Fibroblast of gingiva (primary cell): ENCODE results near the gene UMPS.
"Not testable (repeated sequence)": the region's sequence is repeated elsewhere in the genome, so short reads cannot be mapped to it uniquely, and the experiment has no call there.

Experiments
- DNase-seq: peaks from one replicate; pipeline ENCODE4 v3.0.0-alpha.2; 2011; ENCODE audit warnings: low read depth

UMPS gene

GRCh38 chr3:124780356-124780755, 50.1 kb downstream of the UMPS start:
- peak; percentile 93 for DNase-seq

DNA sequence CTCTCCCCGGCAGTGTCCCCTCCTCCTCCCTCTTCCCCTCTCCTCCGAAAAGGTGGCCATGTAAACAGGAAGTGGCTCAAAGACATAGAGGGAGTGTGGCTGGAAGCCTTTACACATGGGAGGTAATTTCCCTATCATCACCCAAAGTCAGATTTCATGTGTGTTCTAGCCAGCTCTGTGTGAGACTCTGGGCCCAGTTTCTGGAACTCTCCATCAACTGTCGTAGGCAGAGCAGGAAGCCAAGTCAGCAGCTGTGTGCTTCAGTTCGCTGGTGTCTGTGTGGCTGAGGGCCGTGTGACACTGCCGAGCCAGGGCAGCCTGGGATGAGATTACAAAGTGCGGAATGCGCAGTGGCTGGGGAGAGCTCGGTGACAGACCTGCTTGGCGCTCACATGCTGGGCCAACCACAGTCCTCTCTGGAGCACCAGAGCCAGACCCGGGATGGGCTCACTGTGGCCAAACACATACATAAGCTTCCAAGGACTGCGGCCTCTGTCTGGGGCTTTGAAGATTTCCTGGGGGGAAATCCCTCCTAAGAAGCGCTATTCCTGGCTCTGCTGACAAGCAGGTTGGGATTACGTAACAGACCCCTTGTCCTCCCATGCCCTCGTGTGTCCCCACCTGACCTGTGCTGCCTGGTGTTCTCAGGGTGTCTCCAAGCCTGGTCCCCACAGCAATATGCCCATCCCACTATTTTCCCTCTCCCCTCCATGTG, 50.7 kb downstream of the UMPS start:
- peak; percentile 80 for DNase-seq

- DNase-seq: no peak
Observed at GRCh38 chr3:124781476-124782376, 51.5 kb downstream of the UMPS start.

GRCh38 chr3:124782377-124782712, 52.1 kb downstream of the UMPS start:
- DNase-seq: not testable (repeated sequence)

GRCh38 chr3:124783696-124784095, 53.4 kb downstream of the UMPS start:
- DNase-seq: no peak

GRCh38 chr3:124784686-124785382, 54.6 kb downstream of the UMPS start:
- no peak for DNase-seq

- DNase-seq: no peak
Observed at GRCh38 chr3:124785973-124786372, 55.7 kb downstream of the UMPS start.

DNA sequence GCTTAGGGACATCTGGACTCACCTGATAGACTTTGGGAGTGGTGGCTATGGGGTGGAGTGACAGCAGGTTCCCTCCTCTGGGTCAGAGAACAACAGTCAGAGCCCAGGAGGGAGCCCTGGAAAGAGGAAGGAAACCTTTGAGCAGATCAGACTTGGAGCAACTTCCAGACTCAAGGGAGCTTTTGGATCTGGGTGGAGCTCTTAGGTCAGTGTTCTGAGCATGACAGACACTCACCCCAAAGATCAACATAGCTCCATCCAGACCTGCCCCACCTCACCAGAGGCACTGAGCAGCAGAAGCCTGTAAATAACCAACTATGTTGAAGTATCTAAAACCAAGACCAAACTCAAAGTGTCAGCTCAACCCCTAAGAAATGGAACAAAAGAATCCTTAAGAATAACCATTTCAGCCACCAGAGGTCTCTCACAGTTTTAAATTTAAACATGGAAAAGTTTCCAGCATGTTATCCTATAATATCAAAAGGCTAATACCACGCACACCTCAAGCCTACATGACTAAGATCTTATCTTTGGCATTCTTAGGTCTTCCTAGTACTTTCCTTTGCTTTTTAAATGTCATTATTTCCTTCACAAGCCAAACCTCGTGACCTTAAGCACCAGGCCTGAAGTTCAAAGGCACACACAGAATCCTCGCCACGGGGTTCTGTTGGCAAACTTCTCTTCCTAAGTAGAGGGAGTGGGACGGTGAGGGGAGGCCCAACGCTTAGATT, 56.4 kb downstream of the UMPS start:
- DNase-seq: peak; percentile 12

DNA sequence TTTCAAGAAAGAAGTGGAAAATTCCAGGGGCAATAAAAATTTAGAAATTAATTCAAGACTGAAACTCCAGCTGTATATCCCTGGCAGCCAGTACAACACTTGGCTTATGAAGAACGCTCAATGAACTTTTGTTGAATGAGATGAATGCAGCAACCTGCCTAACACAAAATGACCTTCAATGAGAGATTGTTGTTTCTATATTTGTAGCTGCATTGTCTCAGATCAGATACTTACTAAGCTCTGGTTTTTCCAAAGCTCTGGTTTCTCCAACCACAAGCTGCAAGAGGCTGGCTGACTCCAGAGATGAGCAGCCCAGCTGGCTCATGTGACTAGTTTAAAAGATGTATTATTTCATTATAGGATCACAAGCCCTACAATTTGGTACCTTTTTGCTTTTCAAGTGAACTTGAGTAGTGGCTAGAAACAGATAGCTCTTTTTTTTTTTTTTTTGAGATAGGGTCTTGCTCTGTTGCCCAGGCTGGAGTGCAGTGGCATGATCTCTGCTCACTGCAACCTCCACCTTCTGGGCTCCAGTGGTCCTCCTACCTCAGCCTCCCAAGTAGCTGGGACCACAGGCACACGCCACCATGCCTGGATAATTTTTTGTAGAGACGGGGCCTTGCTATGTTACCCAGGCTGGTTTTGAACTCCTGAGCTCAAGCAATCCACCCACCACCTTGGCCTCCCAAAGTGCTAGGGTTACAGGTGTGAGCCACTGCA, 57.4 kb downstream of the UMPS start:
- DNase-seq: peak; percentile 44

- DNase-seq: no peak
Observed at GRCh38 chr3:124788254-124788745, 58.0 kb downstream of the UMPS start.

GRCh38 chr3:124789103-124789502, 58.9 kb downstream of the UMPS start:
- not testable (repeated sequence) for DNase-seq

DNA sequence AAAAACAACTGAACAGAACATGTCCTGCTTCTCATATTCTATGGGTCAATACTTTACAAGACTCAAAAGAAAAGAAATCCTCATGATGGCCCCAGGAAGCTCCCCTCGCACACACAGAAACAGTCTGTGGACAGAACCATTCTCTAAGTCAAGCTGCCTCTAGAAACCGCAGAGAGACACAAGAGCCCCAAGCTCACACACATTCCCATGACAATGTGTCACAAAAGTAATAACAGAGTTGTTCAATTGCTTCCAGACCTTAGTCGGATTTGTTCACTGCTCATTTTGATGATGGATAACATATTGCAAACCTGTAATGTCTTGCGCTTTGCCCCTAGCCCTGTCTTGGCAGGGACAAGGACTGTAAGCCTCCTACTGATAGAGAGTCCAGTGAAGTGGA, 60.9 kb downstream of the UMPS start:
- DNase-seq: peak; percentile 81

GRCh38 chr3:124791639-124792151, 61.4 kb downstream of the UMPS start:
- peak; percentile 92 for DNase-seq

DNA sequence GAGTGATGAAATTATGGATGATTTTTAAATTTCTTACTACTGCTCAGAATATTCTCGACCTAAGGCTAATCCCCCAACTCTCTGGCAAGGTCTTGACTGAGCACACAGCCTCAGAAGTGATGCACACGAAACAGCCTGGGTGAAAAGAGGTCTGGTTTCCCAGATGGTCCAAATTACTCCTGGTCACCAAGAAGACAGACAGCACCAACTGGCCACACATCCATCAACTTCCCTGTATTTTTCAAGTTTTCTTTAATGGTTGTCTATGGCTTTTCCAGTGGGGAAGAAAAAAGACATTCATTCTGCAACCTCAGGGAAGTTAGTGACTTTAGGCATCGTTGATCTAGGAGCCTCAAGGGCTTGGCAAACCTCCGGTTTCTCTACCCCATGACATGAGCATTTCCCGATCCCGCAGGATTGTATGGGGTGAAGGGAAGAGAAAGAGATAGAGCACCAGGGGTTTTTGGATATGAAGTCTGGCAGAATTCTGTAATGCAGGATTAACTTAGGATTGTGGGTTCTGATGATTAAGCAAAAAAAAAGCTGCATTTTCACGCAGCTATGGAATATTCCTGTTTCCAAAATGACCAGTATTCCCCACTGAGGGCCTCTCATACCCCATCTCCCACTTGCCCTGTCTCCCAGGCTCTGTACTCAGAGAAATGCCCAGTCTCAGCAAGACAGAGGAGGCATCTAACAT, 62.2 kb downstream of the UMPS start:
- DNase-seq: no peak

GRCh38 chr3:124793054-124793739, 62.9 kb downstream of the UMPS start:
- no peak for DNase-seq

DNA sequence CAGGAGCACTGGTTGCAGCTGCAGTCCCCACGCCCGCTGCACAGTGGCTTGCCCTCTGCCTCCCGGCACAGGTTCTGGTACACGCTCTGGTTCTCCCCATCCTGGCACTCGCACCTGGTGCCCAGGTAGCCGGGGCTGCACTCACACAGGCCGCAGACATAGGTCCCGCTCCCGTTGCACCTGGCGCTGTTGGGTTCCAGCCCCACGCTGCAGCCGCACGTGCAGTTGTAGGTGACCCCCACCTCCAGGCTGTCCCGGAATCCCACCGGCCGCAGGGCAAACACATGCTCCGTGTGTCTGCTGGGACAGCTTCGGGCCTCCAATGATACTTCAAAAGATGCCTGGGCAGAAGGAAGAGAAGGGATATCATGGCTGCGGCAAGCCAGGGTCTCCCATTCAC, 66.2 kb downstream of the UMPS start:
- DNase-seq: no peak

GRCh38 chr3:124797426-124797945, 67.2 kb downstream of the UMPS start:
- DNase-seq: no peak
